ENCODE data around the gene ING5. TPM values are rescaled to one million over a fixed set of nuclear protein-coding genes. Genes with fewer than 3 reads are reported as not detected.
A peak's percentile ranks its signal among the peaks of the same experiment; 100 is the strongest.

Gene ING5
- total and polyA plus RNA-seq, 8 donors = 19.9 to 160 (median 32.4) TPM

- Histone ChIP-seq H3K9me3 (no peaks in the 10 kb centered on the region), H3K4me1 (peaks cover 0 to 10% (median 4%) of the 10 kb centered on the region in 4 donors), H3K27ac (no peak overlapping the region), H3K4me3 (no peak overlapping the region), H3K36me3 (peaks cover 11 to 95% (median 86%) of the 10 kb centered on the region in 4 donors), H3K27me3 (no peaks in the 10 kb centered on the region)
- intact Hi-C loops (cut with DNase I; ENCODE audit: low total_unique reads) = no loop called here
- TF ChIP-seq POLR2AphosphoS5 (IDR thresholded peaks at IDR 0.05) (no peak), CTCF (IDR thresholded peaks at IDR 0.05) (no peak), EP300 (IDR thresholded peaks at IDR 0.05) (no peak), POLR2A (IDR thresholded peaks at IDR 0.05) (no peak)
- WGBS, 5 donors = 89 to 94% (median 91%) methylated on average over 18 of the region's 18 CpGs
- DNase-seq = no peak
Measured at GRCh38 chr2:241678307-241678706, 23.5 kb upstream of the ING5 start.

GRCh38 chr2:241678784-241679540 is 22.9 kb upstream of the ING5 start:
- intact Hi-C loops (cut with DNase I; ENCODE audit: low total_unique reads) = no loop called here
- H3K4me3 ChIP-seq = no peak overlapping the region
- no peaks in the 10 kb centered on the region for H3K27me3 ChIP-seq
- no peak overlapping the region for H3K27ac ChIP-seq
- H3K36me3 ChIP-seq = peaks cover 11 to 99% (median 84%) of the 10 kb centered on the region in 4 donors
- WGBS, 5 donors = 83 to 89% (median 87%) methylated on average over 22 of the region's 22 CpGs
- no peaks in the 10 kb centered on the region for H3K9me3 ChIP-seq
- H3K4me1 ChIP-seq = peaks cover 0 to 10% (median 4%) of the 10 kb centered on the region in 4 donors
- TF ChIP-seq EP300 (IDR thresholded peaks at IDR 0.05) (no peak), POLR2A (IDR thresholded peaks at IDR 0.05) (no peak), CTCF (IDR thresholded peaks at IDR 0.05) (no peak)
- no peak for DNase-seq

- Histone ChIP-seq H3K36me3 (peaks cover 11 to 88% (median 77%) of the 10 kb centered on the region in 4 donors), H3K27ac (no peak overlapping the region)
Measured at GRCh38 chr2:241680044-241680443, 21.8 kb upstream of the ING5 start.

GRCh38 chr2:241680827-241681599 is 20.8 kb upstream of the ING5 start:
- Histone ChIP-seq H3K36me3 (peaks cover 11 to 79% (median 70%) of the 10 kb centered on the region in 4 donors), H3K4me1 (peaks cover 7 to 21% (median 13%) of the 10 kb centered on the region in 4 donors), H3K9me3 (no peaks in the 10 kb centered on the region), H3K27ac (peak overlapping the region in 3 of 5 donors; percentile 4 to 19 (median 12)), H3K4me3 (no peak overlapping the region), H3K27me3 (no peaks in the 10 kb centered on the region)
- TF ChIP-seq POLR2AphosphoS5 (IDR thresholded peaks at IDR 0.05) (peak in 1 of 3 donors; percentile 25), CTCF (IDR thresholded peaks at IDR 0.05) (no peak)
- DNase-seq = no peak
- intact Hi-C loops (cut with DNase I; ENCODE audit: low total_unique reads) = no loop called here
- 73 to 87% (median 85%) methylated on average over 14 of the region's 14 CpGs for WGBS, 5 donors

More at GRCh38 chr2:241680044-241680443, 21.8 kb upstream of the ING5 start:
- intact Hi-C loops (cut with DNase I; ENCODE audit: low total_unique reads) = no loop called here
- Histone ChIP-seq H3K4me3 (no peak overlapping the region), H3K27me3 (no peaks in the 10 kb centered on the region), H3K9me3 (no peaks in the 10 kb centered on the region), H3K4me1 (peaks cover 0 to 12% (median 5%) of the 10 kb centered on the region in 4 donors)
- 84 to 91% (median 88%) methylated on average over 12 of the region's 12 CpGs for WGBS, 5 donors
- TF ChIP-seq POLR2A (IDR thresholded peaks at IDR 0.05) = no peak
- DNase-seq = no peak
